HG03442 (cell line): ENCODE measurements around the gene MCOLN1.
"Not testable (repeated sequence)": the region's sequence is repeated elsewhere in the genome, so short reads cannot be mapped to it uniquely, and the experiment has no call there.

Experiments used
- ATAC-seq: cut with Tn5 transposase; IDR thresholded peaks from one replicate; pipeline ENCODE4 v1.9.1; 2021; ENCODE audit warnings: mild to moderate bottlenecking, moderate library complexity; ENCODE audit not compliant: unreplicated experiment

The MCOLN1 gene

DNA sequence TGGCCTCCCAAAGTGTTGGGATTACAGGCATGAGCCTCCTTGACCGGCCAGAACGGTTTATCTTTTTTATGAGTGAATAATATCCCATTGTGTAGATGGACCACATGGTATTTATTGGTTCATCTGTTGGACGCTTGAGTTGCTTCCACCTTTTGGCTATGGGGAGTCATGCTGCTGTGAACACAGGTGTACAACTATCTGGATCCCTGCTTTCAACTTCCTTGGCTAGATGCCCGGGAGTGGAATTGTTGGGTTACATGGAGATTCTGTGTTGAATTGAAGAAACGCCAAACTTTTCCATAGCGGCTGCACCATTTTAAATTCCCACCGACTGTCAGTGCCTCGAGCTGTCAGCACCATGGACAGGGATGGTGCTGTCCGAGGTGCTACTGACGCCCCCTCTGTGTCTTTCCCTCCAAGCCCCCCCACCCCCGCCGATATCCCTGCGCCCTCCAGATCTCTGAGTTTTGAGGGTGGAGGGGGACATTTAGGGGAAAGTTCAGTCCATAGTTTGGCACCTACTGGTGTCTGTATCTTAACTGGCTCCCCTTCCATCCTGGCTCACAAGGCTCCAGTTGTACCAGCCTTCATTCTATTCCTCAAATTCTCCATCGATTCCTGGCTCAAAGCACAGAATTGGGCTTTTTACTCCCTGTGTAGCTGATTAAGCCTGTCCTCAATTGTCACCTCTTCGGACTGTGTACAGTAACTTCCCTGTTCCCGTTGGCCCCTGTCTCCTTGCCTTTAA, 40.4 kb downstream of the MCOLN1 start:
- ATAC-seq = no peak

GRCh38 chr19:7564866-7565265, 42.4 kb downstream of the MCOLN1 start:
- ATAC-seq = no peak

- no peak for ATAC-seq
Observed at GRCh38 chr19:7565332-7565731, 42.9 kb downstream of the MCOLN1 start.

- ATAC-seq = no peak
Observed at GRCh38 chr19:7570761-7571160, 48.3 kb downstream of the MCOLN1 start.

DNA sequence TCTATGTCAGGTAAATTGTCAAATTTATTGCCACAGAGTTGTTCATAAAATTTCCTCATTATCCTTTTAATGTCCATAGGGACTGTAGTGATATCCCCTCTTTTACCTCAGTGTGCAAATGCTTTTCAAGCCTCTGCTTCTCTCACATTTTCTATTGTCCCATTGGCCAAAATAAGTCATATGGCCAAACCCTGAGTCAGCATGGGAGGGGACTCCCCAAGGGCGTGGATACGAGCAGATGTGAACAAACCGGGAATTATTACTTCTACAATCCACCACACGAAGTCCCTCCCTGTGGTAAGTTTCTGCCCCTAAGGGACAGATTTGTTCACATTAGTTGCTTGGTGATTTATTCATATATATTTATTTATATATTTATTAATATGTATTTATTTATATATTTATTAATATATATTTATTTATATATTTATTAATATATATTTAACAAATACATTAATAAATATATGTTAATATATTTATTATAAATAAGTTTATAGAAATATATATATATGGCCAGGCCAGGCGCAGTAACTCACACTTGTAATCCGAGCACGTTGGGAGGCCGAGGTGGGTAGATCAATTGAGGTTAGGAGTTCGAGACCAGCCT, 53.1 kb downstream of the MCOLN1 start:
- no peak for ATAC-seq

GRCh38 chr19:7577422-7577821, 55.0 kb downstream of the MCOLN1 start:
- not testable (repeated sequence) for ATAC-seq

DNA sequence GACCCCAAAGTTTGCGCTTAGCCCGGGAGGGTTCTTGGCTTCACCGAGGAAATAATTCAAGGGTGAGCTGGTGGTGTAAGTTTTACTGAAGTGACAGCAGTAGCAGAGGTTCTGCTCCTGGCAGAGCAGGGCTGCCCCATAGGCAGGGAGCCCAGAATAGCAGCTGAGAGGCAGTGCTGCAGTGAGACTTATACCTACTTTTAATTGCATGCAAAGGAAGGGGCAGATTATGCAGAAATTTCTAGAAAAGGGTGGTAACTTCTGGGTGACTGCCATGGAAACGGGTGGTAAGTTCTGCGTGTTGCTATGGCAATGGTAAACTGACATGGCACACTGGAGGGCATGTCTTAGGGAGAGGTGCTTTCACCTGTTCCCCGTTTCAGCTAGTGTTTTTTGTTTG, 55.7 kb downstream of the MCOLN1 start:
- ATAC-seq = no peak

DNA sequence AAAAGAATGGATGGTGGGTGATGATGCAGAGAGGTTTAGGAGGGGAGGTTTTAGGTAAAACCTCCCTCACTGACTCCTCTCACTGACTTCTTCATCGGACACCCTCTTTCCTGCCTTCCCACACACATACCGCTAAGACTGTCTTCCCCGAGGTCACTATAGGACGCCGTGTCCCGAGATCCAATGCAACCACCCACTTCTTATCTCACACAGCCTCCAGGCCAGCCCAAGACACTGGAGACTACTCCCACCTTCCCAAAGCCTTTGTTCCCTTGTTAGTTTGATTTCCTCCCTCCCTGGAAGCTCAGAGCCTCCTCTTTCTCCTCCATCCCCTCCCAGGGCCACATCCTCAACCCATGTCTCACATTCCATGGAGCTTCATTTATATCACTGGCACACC, 56.8 kb downstream of the MCOLN1 start:
- no peak for ATAC-seq

DNA sequence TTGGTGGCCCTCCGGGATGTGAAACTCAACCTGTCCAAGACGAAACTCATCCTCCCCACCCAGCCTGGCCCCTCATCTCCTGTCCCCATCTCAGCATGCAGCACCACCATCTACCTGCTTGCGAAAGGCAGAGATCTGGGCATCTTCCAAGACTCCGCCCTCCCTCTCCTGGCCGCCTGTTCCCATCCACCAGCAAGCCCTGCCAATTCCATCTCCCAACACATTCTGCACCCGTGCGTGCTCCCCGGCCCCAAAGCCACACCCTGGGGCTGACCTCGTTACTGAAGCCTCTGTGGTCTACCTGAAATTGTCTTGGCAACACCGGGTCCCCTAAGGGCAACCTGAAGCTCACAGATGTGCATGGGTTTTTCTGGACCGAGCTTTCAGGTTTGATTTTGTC, 60.0 kb downstream of the MCOLN1 start:
- ATAC-seq = no peak
